Bronchial epithelial cell (primary cell): ENCODE results near the gene GOSR1. TPM values are rescaled to one million over a fixed set of nuclear protein-coding genes. Genes with fewer than 3 reads are reported as not detected.

Source experiments
- DNase-seq: peaks from one replicate; pipeline ENCODE4 v3.0.0-alpha.2; 2010; ENCODE audit warnings: low read depth
- FAIRE-seq: peaks from 2 replicates; lab custom pipeline; 2011; peaks lifted over from hg19 to GRCh38; lab: Jason Lieb, UNC
- H3K27me3 ChIP-seq: 2 replicates; pipeline ENCODE4 v1.5.1; 2011; ENCODE audit warnings: low read length; ENCODE audit not compliant: control insufficient read depth, insufficient read depth
- H3K36me3 ChIP-seq: 2 replicates; pipeline ENCODE4 v1.5.1; 2011; ENCODE audit warnings: low read length; ENCODE audit not compliant: control insufficient read depth, insufficient read depth
- H3K4me3 ChIP-seq: 2 replicates; pipeline ENCODE4 v1.5.1; 2011; ENCODE audit warnings: mild to moderate bottlenecking, low read depth, low read length, control low read depth
- CTCF ChIP-seq: IDR thresholded peaks from 2 replicates; pipeline ENCODE4 v1.5.1; 2011; ENCODE audit warnings: mild to moderate bottlenecking, moderate library complexity, low read length, control low read depth, inconsistent platforms; ENCODE audit not compliant: insufficient read depth, severe bottlenecking
- total RNA-seq: library from RNA; depleted of rRNA; stranded (reverse); fragments of >200 nt; gene quantifications from 2 replicates; pipeline ENCODE4 v1.2.1, GENCODE V29; 2014

The GOSR1 gene
- total RNA-seq, 1 donor from 2014 or later, result 38.7 TPM

GRCh38 chr17:30468465-30468864 is 8.7 kb upstream of the GOSR1 start:
- no peak for FAIRE-seq
- no peak for DNase-seq
- no peak for TF ChIP-seq CTCF
- Histone ChIP-seq H3K36me3 (peaks cover 5% of the 10 kb centered on the region), H3K27me3 (no peaks in the 10 kb centered on the region), H3K4me3 (no peak overlapping the region)

GRCh38 chr17:30472238-30472890 is 4.8 kb upstream of the GOSR1 start:
- no peak for TF ChIP-seq CTCF
- peak; percentile 68 for DNase-seq
- no peaks in the 10 kb centered on the region for H3K27me3 ChIP-seq
- no peaks in the 10 kb centered on the region for H3K36me3 ChIP-seq
- peak overlapping the region; percentile 31 for H3K4me3 ChIP-seq
- no peak for FAIRE-seq

- FAIRE-seq (no peak), DNase-seq (no peak)
- no peaks in the 10 kb centered on the region for H3K27me3 ChIP-seq
Measured at GRCh38 chr17:30475206-30475605, 2.0 kb upstream of the GOSR1 start.

GRCh38 chr17:30476726-30477082 is 504 bp upstream of the GOSR1 start:
- Histone ChIP-seq H3K36me3 (peaks cover 1% of the 10 kb centered on the region), H3K4me3 (peak overlapping the region; percentile 4), H3K27me3 (no peaks in the 10 kb centered on the region)
- no peak for TF ChIP-seq CTCF
- FAIRE-seq (no peak), DNase-seq (no peak)

More at GRCh38 chr17:30475206-30475605, 2.0 kb upstream of the GOSR1 start:
- Histone ChIP-seq H3K4me3 (no peak overlapping the region), H3K36me3 (no peaks in the 10 kb centered on the region)
- no peak for TF ChIP-seq CTCF

- no peak for FAIRE-seq
- no peak for TF ChIP-seq CTCF
Measured at GRCh38 chr17:30477774-30478115, 537 bp downstream of the GOSR1 start.

GRCh38 chr17:30482555-30482954 is 5.3 kb downstream of the GOSR1 start:
- no peak for DNase-seq
- Histone ChIP-seq H3K27me3 (no peaks in the 10 kb centered on the region), H3K36me3 (peaks cover 5% of the 10 kb centered on the region), H3K4me3 (no peak overlapping the region)
- no peak for FAIRE-seq
- no peak for TF ChIP-seq CTCF

More at GRCh38 chr17:30477774-30478115, 537 bp downstream of the GOSR1 start:
- Histone ChIP-seq H3K4me3 (peak overlapping the region; percentile 97), H3K27me3 (no peaks in the 10 kb centered on the region), H3K36me3 (peaks cover 1% of the 10 kb centered on the region)
- peak; percentile 12 for DNase-seq
